Measurements from ENCODE around the gene GNA12.
"Not testable (repeated sequence)": the region's sequence is repeated elsewhere in the genome, so short reads cannot be mapped to it uniquely, and the experiment has no call there.

Gene GNA12

GRCh38 chr7:2692543-2692942, 151.6 kb downstream of the GNA12 start:
- DNase-seq (ENCODE audit: low read depth, low spot score), result no peak
- no peak overlapping the region for H3K4me3 ChIP-seq (ENCODE audit: low read length)

DNA sequence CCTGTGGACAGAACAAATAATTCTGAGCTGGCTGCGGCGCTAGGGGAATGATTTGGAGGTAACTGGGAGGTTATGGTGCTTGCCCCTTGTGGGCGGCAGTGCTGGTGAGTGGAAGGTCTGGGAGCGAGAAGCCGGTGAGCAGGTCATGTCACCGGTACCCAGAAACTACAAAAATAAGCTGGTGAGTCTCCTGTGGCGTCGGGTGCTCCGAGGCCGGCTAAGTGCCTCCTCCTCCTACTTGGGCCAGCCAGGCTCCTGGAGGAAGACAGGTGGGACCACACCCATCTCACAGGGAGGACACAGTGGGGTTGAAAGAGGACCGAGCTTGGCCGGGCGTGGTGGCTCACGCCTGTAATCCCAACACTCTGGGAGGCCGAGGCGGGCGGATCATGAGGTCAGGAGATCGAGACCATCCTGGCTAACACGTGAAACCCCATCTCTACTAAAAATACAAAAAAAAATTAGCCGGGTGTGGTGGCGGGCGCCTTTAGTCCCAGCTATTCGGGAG, 152.1 kb downstream of the GNA12 start:
- H3K4me3 ChIP-seq (ENCODE audit: low read length); DNase-seq (ENCODE audit: low read depth, low spot score): not testable (repeated sequence)

GRCh38 chr7:2691011-2691707, 152.9 kb downstream of the GNA12 start:
- H3K4me3 ChIP-seq (ENCODE audit: low read length), result no peak overlapping the region
- DNase-seq (ENCODE audit: low read depth, low spot score), result no peak

DNA sequence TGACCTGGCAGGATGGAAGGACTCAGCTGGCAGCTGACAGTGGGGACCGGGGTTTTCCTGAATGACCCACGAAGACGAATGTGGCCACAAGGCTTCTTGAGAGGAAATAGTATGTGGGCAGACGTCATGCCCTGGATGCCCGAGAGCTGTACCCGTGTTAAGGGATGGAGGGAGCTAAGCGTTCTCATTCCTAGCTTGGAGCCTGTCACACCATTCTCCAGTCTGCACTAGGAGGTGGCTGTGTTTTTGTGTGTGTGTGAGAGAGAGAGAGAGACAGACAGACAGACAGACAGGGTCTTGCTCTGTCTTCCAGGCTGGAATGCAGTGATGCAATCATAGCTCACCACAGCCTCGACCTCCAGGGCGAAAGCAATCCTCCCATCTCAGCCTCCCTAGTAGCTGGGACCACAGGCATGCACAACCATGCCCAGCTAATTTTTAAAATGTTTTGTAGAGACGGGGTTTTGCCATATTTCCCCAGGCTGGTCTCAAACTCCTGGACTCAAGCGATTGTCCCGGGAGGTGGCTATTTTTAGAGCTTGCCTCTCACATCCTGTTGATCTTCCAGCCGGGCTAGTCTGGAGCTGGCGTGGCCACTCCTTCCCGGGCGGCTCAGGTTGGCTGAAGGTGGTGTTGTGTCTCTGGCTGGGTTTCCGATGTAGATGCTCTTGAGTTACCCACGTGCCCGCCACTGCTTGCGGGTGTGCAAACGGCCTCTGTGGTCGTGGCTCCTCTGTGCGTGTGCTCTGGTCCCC, 154.0 kb downstream of the GNA12 start:
- DNase-seq (ENCODE audit: low read depth, low spot score), result no peak

DNA sequence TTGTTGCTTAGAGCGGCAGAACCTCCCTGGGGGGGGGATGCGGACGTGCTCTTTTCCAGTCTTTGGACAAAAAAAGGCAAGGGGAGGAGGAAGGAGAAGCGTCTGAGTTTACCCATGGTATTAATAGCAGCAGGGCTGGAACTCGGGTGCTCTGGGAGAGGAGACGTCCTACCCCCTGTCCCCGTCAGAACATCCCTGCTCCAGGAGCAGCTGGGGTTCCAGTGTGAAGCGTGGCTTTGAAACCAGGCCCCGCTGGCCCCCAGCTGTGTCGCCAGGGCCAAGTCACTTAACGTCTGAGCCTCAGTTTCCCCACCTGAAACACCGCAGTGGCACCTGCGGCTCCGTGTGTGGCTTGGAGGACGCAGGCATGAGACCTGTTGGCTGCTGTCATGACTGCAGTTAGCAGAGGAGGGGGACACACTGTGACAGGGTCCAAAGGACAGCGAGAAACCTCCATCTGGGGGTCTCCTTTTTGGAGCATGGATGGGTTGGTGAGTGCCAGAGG, 154.7 kb downstream of the GNA12 start:
- H3K4me3 ChIP-seq (ENCODE audit: low read length), result no peak overlapping the region
- DNase-seq (ENCODE audit: low read depth, low spot score), result no peak

More for the DNA sequence above, 154.0 kb downstream of the GNA12 start:
- H3K4me3 ChIP-seq (ENCODE audit: low read length), result no peak overlapping the region

- H3K4me3 ChIP-seq (ENCODE audit: low read length), result no peak overlapping the region
- no peak for DNase-seq (ENCODE audit: low read depth, low spot score)
These were observed 155.4 kb downstream of the GNA12 start for GRCh38 chr7:2688409-2689342.

GRCh38 chr7:2687881-2688318, 156.2 kb downstream of the GNA12 start, which contains the start of gene AMZ1:
AMZ1 (plus strand) TSS chr7:2688202; CDS start chr7:2700452, 12,250 bp downstream.
- no peak for DNase-seq (ENCODE audit: low read depth, low spot score)
- H3K4me3 ChIP-seq (ENCODE audit: low read length), result no peak within 1 kb of the TSS

DNA sequence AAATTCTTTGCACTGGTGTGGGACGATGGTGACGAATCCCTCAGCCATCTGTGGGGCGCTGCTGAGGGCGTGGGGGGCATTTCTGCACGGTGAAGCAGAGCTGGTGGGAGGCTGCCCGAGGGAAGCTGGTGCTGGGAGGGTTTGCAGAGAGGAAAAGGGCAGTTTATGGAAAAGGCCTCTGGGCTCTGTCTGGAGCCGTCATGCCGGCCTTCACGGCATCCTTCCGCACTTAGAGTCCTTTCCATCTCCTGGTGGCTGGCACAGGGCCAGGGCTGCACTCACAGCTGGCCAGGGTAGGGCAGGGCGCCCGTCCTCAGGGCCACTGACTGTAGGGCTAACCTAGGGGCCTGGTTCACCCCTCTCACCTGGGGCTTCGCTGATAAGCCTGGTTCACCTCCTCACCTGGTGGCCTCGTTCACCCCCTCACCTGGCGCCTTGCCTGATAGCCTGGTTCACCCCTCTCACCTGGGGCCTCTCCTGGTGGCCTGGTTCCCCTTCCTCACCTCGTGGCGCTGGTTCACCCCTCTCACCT, 156.7 kb downstream of the GNA12 start:
- no peak overlapping the region for H3K4me3 ChIP-seq (ENCODE audit: low read length)
- DNase-seq (ENCODE audit: low read depth, low spot score), result no peak

DNA sequence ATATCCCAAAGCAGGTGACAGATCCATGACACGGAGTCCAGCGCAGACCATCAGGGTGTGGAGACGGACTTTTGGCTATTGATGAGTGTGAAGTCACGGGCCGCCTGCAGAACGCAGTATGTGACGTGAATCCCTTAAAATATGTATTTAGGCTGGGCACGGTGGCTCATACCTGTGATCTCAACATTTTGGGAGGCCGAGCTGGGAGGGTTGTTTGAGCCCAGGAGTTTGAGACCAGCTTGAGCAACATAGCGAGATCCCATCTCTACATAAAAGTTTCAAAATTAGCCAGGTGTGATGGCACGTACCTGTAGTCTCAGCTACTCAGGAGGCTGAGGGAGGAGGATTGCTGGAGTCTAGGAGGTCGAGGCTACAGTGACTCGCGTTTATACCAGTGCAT, 158.0 kb downstream of the GNA12 start:
- H3K4me3 ChIP-seq (ENCODE audit: low read length), result no peak overlapping the region
- no peak for DNase-seq (ENCODE audit: low read depth, low spot score)

DNA sequence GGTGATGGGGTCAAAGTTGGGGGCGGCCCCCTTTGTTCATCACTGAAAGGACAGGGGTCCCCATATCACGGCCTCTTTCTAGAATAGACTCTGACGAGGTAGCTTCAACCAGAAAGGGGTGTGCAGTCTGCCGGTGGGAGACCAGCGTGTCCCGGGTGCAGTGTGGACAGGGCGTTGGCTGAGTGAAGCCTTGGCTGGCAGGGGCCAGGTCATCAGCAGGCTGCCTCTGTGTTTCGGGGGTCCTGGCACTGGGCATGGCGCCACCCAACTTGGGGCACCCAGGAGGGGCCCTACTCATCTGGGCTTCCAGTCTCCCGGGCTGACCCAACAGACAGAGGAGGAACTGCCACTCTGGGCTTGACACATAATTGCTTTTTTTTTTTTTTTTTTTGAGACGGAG, 159.6 kb downstream of the GNA12 start:
- DNase-seq (ENCODE audit: low read depth, low spot score), result no peak
- H3K4me3 ChIP-seq (ENCODE audit: low read length), result no peak overlapping the region

GRCh38 chr7:2681929-2682799, 161.9 kb downstream of the GNA12 start:
- DNase-seq (ENCODE audit: low read depth, low spot score), result no peak
- no peak overlapping the region for H3K4me3 ChIP-seq (ENCODE audit: low read length)

DNA sequence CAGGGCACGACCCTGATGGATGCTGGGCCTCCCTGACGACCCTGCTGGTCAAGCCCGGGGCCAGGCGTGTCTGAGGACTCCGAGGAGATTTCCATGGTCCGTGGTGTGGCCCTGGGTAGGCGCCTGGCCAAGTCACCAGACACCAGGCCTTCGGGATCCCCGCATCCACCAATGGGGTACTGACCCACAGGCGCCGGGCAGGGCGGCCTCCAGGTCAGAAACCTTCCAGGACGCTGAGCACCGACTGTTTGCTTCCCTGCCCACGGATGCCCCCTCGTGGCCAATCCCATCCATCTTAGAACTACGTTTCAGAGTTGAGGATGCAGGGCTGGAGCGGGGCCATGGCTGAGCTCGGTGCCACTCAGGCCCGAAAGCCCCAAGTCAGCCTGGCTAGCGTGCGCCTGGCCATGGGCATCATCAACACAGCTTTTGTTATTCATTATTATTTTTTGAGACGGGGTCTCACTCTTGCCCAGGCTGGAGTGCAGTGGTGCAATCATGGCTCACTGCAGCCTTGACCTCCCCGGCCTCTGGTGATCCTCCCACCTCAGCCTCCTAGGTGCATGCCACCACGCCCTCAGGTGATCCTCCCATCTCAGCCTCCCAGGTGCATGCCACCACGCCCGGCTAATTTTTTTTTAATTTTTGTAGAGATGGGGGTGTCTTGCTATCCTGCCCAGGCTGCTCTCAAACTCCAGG, 163.2 kb downstream of the GNA12 start:
- no peak overlapping the region for H3K4me3 ChIP-seq (ENCODE audit: low read length)
- DNase-seq (ENCODE audit: low read depth, low spot score), result peak; percentile 20

DNA sequence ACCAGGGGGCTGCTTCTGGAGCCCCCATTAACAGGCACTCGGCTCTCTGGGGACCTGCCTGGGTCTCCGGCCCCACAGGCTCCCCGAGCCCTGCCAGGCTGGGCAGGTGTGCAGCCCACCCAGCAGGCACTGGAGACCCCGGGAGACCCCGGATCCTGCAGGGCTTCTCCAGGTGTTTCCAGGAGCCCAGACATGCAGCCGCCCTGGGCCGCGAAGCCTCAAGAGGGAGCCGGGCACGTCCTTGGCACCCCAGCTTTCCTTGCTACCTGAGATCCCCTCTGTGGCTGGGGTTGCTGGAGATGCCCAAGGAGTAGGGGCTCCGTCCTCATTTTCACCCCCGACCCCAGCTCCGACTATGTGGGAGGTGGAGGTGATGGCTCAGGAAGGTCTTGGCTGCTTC, 163.9 kb downstream of the GNA12 start:
- no peak for DNase-seq (ENCODE audit: low read depth, low spot score)
- H3K4me3 ChIP-seq (ENCODE audit: low read length), result no peak overlapping the region

DNA sequence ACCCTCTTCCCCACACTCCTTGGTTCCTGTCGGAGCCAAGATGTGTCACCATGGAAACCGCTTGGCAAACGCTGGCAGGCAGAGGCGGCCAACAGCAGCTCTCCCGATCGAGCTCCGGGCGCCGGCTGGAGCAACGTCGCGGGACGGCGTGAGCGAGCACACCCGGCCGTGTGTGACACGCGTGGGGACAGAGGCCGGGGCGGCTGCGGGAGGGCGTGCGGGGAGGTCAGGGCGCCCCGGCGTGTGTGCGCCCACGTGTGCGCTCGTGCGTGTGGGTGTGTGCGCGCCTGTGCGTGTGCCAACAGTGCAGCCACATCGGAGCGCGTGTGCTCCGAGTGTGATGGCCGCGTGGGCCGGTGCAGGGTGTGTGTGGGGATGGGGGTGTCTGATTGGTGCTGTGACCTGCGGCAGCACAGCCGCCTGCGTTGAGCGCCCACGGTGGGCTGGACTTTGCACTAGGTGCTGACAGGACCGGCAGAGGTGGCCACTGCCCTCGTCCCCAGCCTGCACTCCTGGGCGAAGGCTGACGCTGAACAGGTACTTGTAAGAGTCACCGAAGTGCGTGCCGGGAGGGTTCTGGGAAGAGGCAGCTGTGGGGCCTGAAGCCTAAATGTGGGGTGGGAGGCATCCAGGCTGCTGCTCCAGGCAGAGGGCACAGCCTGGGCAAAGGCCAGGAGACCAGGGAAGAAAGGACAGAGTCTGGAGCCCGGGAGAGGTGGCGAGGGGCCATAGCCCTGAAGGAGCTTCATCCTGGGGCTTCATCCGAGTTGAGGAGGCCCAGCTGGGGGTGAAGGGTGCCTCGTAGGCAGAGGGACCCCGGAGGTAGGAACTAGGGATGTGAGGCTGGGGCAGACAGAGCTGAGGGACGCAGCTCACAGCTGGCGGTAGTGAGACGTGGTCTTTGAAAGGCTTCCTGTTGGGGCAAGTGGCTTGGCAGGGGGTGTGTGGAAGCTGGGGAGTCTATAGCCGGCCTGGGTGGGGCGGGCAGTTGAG, 164.7 kb downstream of the GNA12 start:
- not testable (repeated sequence) for H3K4me3 ChIP-seq (ENCODE audit: low read length); DNase-seq (ENCODE audit: low read depth, low spot score)

- not testable (repeated sequence) for H3K4me3 ChIP-seq (ENCODE audit: low read length); DNase-seq (ENCODE audit: low read depth, low spot score)
These were observed 165.7 kb downstream of the GNA12 start for GRCh38 chr7:2678454-2678853.

Measured in Jurkat, Clone E6-1 (cell line).